ENCODE data around the gene DNAH9.

DNA sequence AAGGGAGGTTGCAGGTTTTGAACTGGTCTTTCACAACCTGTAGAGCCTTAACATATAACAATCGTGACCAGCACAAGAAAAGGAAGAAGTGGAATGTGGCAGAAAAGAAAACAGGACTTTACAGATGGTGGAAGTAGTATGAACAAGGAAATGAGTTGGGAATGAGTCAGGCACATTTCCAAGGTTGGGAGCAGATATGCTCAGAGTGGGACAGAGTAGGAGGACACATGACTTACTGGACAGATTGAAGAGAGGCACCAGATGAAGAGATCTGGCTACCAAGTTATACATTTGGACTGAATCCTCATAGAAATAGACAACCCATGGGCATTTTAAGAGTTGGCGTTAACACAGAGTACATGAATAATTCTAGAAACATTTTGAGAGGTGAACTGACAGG lies 303.7 kb downstream of the DNAH9 start:
- no peak for TF ChIP-seq CTCF (IDR thresholded peaks at IDR 0.05)
- no peak for TF ChIP-seq POLR2A (IDR thresholded peaks at IDR 0.05)

Measured in body of pancreas (tissue), 4 donors.